HEK293 (cell line): ENCODE data around the gene NEU1.

Experiments
- PRDM10 ChIP-seq: fragments of 450-650 bp; formaldehyde crosslinking; IDR thresholded peaks from 2 replicates; pipeline ENCODE4 v1.5.1; 2016; ENCODE audit warnings: missing biosample characterization, missing genetic modification characterization
- ZFHX2 ChIP-seq: fragments of 450-650 bp; formaldehyde crosslinking; conservative IDR thresholded peaks from 2 replicates; pipeline ENCODE4 v1.5.1; 2016; ENCODE audit warnings: missing biosample characterization, missing genetic modification characterization

- TF ChIP-seq PRDM10 (tag by site-specific recombination): no peak
- TF ChIP-seq ZFHX2: no peak
These were observed 1.5 kb downstream of the NEU1 start for GRCh38 chr6:31861150-31861549.
